Keratinocyte (primary cell): Measurements from ENCODE around the gene DIP2C. TPM values are rescaled to one million over a fixed set of nuclear protein-coding genes. Genes with fewer than 3 reads are reported as not detected.

ENCODE experiments used
- DNase-seq: peaks from one replicate; pipeline ENCODE4 v3.0.0-alpha.2; 2011; ENCODE audit warnings: low read depth, missing footprints, low spot score
- FAIRE-seq: peaks from 2 replicates; lab custom pipeline; 2011; peaks lifted over from hg19 to GRCh38; lab: Jason Lieb, UNC
- H2AFZ ChIP-seq: 2 replicates; pipeline ENCODE4 v1.6.0; 2012; ENCODE audit warnings: low read length, control low read depth, inconsistent platforms; ENCODE audit not compliant: control insufficient read depth
- H3K27ac ChIP-seq: 2 replicates; pipeline ENCODE4 v1.5.1; 2011; ENCODE audit warnings: low read length; ENCODE audit not compliant: control insufficient read depth, insufficient read depth
- H3K27me3 ChIP-seq: 3 replicates; pipeline ENCODE4 v1.6.0; 2011; ENCODE audit warnings: low read length; ENCODE audit not compliant: control insufficient read depth, insufficient read depth; ENCODE audit errors: extremely low read depth
- H3K36me3 ChIP-seq, 2 experiments: 2 replicates in 1 of 2; 3 replicates in 1 of 2; pipeline ENCODE4 v1.5.1; 2011; ENCODE audit warnings: low read length in 2 of 2, mild to moderate bottlenecking in 1 of 2; ENCODE audit not compliant: control insufficient read depth in 2 of 2, insufficient read depth in 2 of 2; ENCODE audit errors: extremely low read depth in 1 of 2
- H3K4me1 ChIP-seq: 3 replicates; pipeline ENCODE4 v1.5.1; 2011; ENCODE audit warnings: low read length; ENCODE audit not compliant: control insufficient read depth, insufficient read depth; ENCODE audit errors: extremely low read depth
- H3K4me2 ChIP-seq: 3 replicates; pipeline ENCODE4 v1.6.0; 2011; ENCODE audit warnings: low read depth, low read length; ENCODE audit not compliant: control insufficient read depth, insufficient read depth; ENCODE audit errors: extremely low read depth
- H3K4me3 ChIP-seq, 3 experiments: fragments of 200-600 bp in 1 of 3; sonication (generic) in 1 of 3; 2 replicates in 2 of 3; 3 replicates in 1 of 3; pipeline ENCODE4 v1.5.1; 2011 to 2016; ENCODE audit warnings: low read length in 3 of 3, mild to moderate bottlenecking in 3 of 3, control low read depth in 2 of 3, inconsistent platforms in 1 of 3, low read depth in 1 of 3, mixed read lengths in 1 of 3, mixed run types in 1 of 3, moderate library complexity in 1 of 3; ENCODE audit not compliant: control insufficient read depth in 2 of 3, insufficient read depth in 2 of 3; ENCODE audit errors: extremely low read depth in 1 of 3
- H3K79me2 ChIP-seq: 2 replicates; pipeline ENCODE4 v1.6.0; 2012; ENCODE audit warnings: low read length; ENCODE audit not compliant: control insufficient read depth, insufficient read depth
- H3K9ac ChIP-seq: 3 replicates; pipeline ENCODE4 v1.6.0; 2011; ENCODE audit warnings: low read length; ENCODE audit not compliant: control insufficient read depth, insufficient read depth; ENCODE audit errors: extremely low read depth
- H3K9me1 ChIP-seq: 3 replicates; pipeline ENCODE4 v1.6.0; 2011; ENCODE audit warnings: low read length; ENCODE audit not compliant: control insufficient read depth, insufficient read depth; ENCODE audit errors: extremely low read depth
- H3K9me3 ChIP-seq: 2 replicates; pipeline ENCODE4 v1.5.1; 2012; ENCODE audit warnings: low read depth, low read length; ENCODE audit not compliant: control insufficient read depth
- H4K20me1 ChIP-seq: 3 replicates; pipeline ENCODE4 v1.6.0; 2011; ENCODE audit warnings: low read length; ENCODE audit not compliant: control insufficient read depth, insufficient read depth; ENCODE audit errors: extremely low read depth
- CTCF ChIP-seq, 3 experiments: IDR thresholded peaks in 1 of 3; conservative IDR thresholded peaks in 1 of 3; optimal IDR thresholded peaks in 1 of 3; 2 replicates in 2 of 3; 3 replicates in 1 of 3; pipeline versions ENCODE3 to v1.5.1; 2011; ENCODE audit warnings: low read length in 3 of 3, mild to moderate bottlenecking in 3 of 3, moderate library complexity in 2 of 3, control low read depth in 1 of 3, inconsistent platforms in 1 of 3; ENCODE audit not compliant: insufficient read depth in 2 of 3; ENCODE audit errors: extremely low read depth in 1 of 3
- EZH2 ChIP-seq: IDR thresholded peaks from one replicate; pipeline ENCODE4 v1.6.1; 2012; ENCODE audit warnings: inconsistent platforms, mild to moderate bottlenecking, low read length, moderate library complexity
- dilution Hi-C: fragments of 300-500 bp; cut with MboI; formaldehyde crosslinking; loops from one replicate; pipeline ENCODE4 v1.7.0; 2020; ENCODE audit warnings: low sequenced_read_pairs; ENCODE audit not compliant: extremely low pct_ligation_motif_present
- polyA plus RNA-seq, 5 experiments: library from polyadenylated mRNA; depleted of rRNA in 3 of 5; stranded (reverse) in 3 of 5; stranded (forward) in 1 of 5; unstranded in 1 of 5; fragments of >200 nt; gene quantifications; 1 replicate in 1 of 5; 2 replicates in 3 of 5; 3 replicates in 1 of 5; pipeline versions ENCODE4 v1.2.1 to v1.2.3, GENCODE V29; 2011 to 2012; ENCODE audit warnings: missing spikeins in 2 of 5, low read depth in 1 of 5, low replicate concordance in 1 of 5

Gene DIP2C
- polyA plus RNA-seq, 1 donor (not counting 4 experiments of a cell fraction or from before 2014, with no cell fraction given) = 1.3 TPM

- no peaks in the 10 kb centered on the region for H3K9me1 ChIP-seq
- no peaks in the 10 kb centered on the region for H3K27me3 ChIP-seq
- no peak for FAIRE-seq
- H3K79me2 ChIP-seq = no peaks in the 10 kb centered on the region
- no peaks in the 10 kb centered on the region for H3K36me3 ChIP-seq
- dilution Hi-C loops = no loop called here
- no peaks in the 10 kb centered on the region for H3K4me1 ChIP-seq
- no peak overlapping the region for H2AFZ ChIP-seq
- H3K4me2 ChIP-seq = no peak overlapping the region
- H4K20me1 ChIP-seq = no peaks in the 10 kb centered on the region
- TF ChIP-seq EZH2 (no peak), CTCF (optimal IDR thresholded peaks at IDR 0.05 in 1 of 3, IDR thresholded peaks at IDR 0.05 in 1 of 3, conservative IDR thresholded peaks at IDR 0.05 in 1 of 3; ENCODE audit: extremely low read depth in 1 of 3, insufficient read depth in 2 of 3, low read length in 3 of 3) (no peak)
- H3K4me3 ChIP-seq = no peak overlapping the region
- H3K9me3 ChIP-seq = no peaks in the 10 kb centered on the region
- H3K9ac ChIP-seq = no peak overlapping the region
- no peak overlapping the region for H3K27ac ChIP-seq
- no peak for DNase-seq
These were observed 134.2 kb downstream of the DIP2C start for GRCh38 chr10:555281-555680.

GRCh38 chr10:554182-554848 is 135.2 kb downstream of the DIP2C start:
- TF ChIP-seq EZH2 (no peak), CTCF (optimal IDR thresholded peaks at IDR 0.05 in 1 of 3, IDR thresholded peaks at IDR 0.05 in 1 of 3, conservative IDR thresholded peaks at IDR 0.05 in 1 of 3; ENCODE audit: extremely low read depth in 1 of 3, insufficient read depth in 2 of 3, low read length in 3 of 3) (no peak)

More at GRCh38 chr10:554182-554848, 135.2 kb downstream of the DIP2C start:
- Histone ChIP-seq H3K4me3 (no peak overlapping the region), H3K4me1 (no peaks in the 10 kb centered on the region), H3K9ac (no peak overlapping the region), H3K9me3 (no peaks in the 10 kb centered on the region), H4K20me1 (no peaks in the 10 kb centered on the region), H2AFZ (no peak overlapping the region), H3K27ac (no peak overlapping the region), H3K9me1 (no peaks in the 10 kb centered on the region), H3K79me2 (no peaks in the 10 kb centered on the region), H3K4me2 (no peak overlapping the region), H3K36me3 (no peaks in the 10 kb centered on the region), H3K27me3 (no peaks in the 10 kb centered on the region)
- dilution Hi-C loops = no loop called here
- no peak for DNase-seq
- FAIRE-seq = no peak
